GM23338 (cell line): Measurements from ENCODE around the gene RGS16.

Source experiments
- CREB1 ChIP-seq: fragments of 250-450 bp; sonication (Bioruptor Pico); IDR thresholded peaks from 2 replicates; pipeline ENCODE4 v1.5.0; 2020; ENCODE audit warnings: low read depth, mild to moderate bottlenecking, moderate library complexity
- CTCF ChIP-seq, 2 experiments: fragments of 200-600 bp in 1 of 2; sonication (generic) in 1 of 2; conservative IDR thresholded peaks; 2 replicates each; pipeline versions ENCODE4 v1.5.1 to v1.6.1; 2016 to 2017; ENCODE audit warnings: antibody characterized with exemption in 2 of 2, low read depth in 2 of 2, mild to moderate bottlenecking in 2 of 2, moderate library complexity in 1 of 2
- ETS1 ChIP-seq: IDR thresholded peaks from 2 replicates; pipeline ENCODE4 v1.6.1; 2016; ENCODE audit warnings: antibody characterized with exemption
- EZH2 ChIP-seq: fragments of 200-600 bp; sonication (generic); IDR thresholded peaks from one replicate; pipeline ENCODE4 v1.8.0; 2017; ENCODE audit warnings: antibody characterized with exemption, mild to moderate bottlenecking, low read depth; ENCODE audit not compliant: unreplicated experiment
- EZH2phosphoT487 ChIP-seq: fragments of 200-600 bp; sonication (generic); IDR thresholded peaks from one replicate; pipeline ENCODE4 v1.8.1; 2018; ENCODE audit warnings: antibody characterized with exemption; ENCODE audit not compliant: unreplicated experiment
- JUNB ChIP-seq: IDR thresholded peaks from one replicate; pipeline ENCODE4 v1.6.1; 2016; ENCODE audit warnings: antibody characterized with exemption; ENCODE audit not compliant: unreplicated experiment
- POLR2AphosphoS5 ChIP-seq: IDR thresholded peaks from 2 replicates; pipeline ENCODE4 v1.6.1; 2016; ENCODE audit warnings: antibody characterized with exemption, low read depth
- REST ChIP-seq: IDR thresholded peaks from one replicate; pipeline ENCODE4 v1.6.1; 2018; ENCODE audit warnings: antibody characterized with exemption; ENCODE audit not compliant: unreplicated experiment
- ZNF114 ChIP-seq: fragments of 250-450 bp; sonication (Bioruptor Pico); IDR thresholded peaks from 2 replicates; pipeline ENCODE4 v1.5.0; 2020; ENCODE audit warnings: mild to moderate bottlenecking, moderate library complexity
- ZNF331 ChIP-seq: fragments of 250-450 bp; sonication (Bioruptor Pico); IDR thresholded peaks from 2 replicates; pipeline ENCODE4 v1.5.0; 2020; ENCODE audit warnings: low read depth, mild to moderate bottlenecking, moderate library complexity
- ZNF462 ChIP-seq: fragments of 250-450 bp; sonication (Bioruptor Pico); IDR thresholded peaks from 2 replicates; pipeline ENCODE4 v1.5.0; 2020; ENCODE audit warnings: mild to moderate bottlenecking, moderate library complexity

- TF ChIP-seq CTCF (conservative IDR thresholded peaks at IDR 0.05; ENCODE audit: low read depth in 2 of 2), result no peak
- no peak for TF ChIP-seq POLR2AphosphoS5
- no peak for TF ChIP-seq ZNF114
- no peak for TF ChIP-seq EZH2
- TF ChIP-seq EZH2phosphoT487, result no peak
- TF ChIP-seq REST, result no peak
- TF ChIP-seq ETS1, result no peak
- no peak for TF ChIP-seq CREB1 (CRISPR knock-in tag)
- no peak for TF ChIP-seq ZNF331
- TF ChIP-seq JUNB, result no peak
- TF ChIP-seq ZNF462 (CRISPR knock-in tag), result no peak
These were observed 21.7 kb upstream of the RGS16 start for GRCh38 chr1:182625719-182626504.
